SJCRH30 (cell line): ENCODE measurements around the gene EEF1G. TPM values are rescaled to one million over a fixed set of nuclear protein-coding genes. Genes with fewer than 3 reads are reported as not detected.
"Not testable (repeated sequence)": the region's sequence is repeated elsewhere in the genome, so short reads cannot be mapped to it uniquely, and the experiment has no call there.

Source experiments
- DNase-seq, 2 experiments: peaks; one replicate each; pipeline ENCODE4 v3.0.0-alpha.2; 2015 to 2020
- H3K27ac ChIP-seq: fragments of 250-450 bp; sonication (Bioruptor Pico); 2 replicates; pipeline ENCODE4 v1.5.1; 2020; ENCODE audit warnings: mild to moderate bottlenecking, moderate library complexity
- H3K27me3 ChIP-seq: fragments of 250-450 bp; sonication (Bioruptor Pico); 2 replicates; pipeline ENCODE4 v1.5.1; 2020; ENCODE audit warnings: mild to moderate bottlenecking, moderate library complexity
- H3K36me3 ChIP-seq: fragments of 250-450 bp; sonication (Bioruptor Pico); 2 replicates; pipeline ENCODE4 v1.5.1; 2020; ENCODE audit warnings: mild to moderate bottlenecking, moderate library complexity
- H3K4me1 ChIP-seq: fragments of 250-450 bp; sonication (Bioruptor Pico); 2 replicates; pipeline ENCODE4 v1.5.1; 2020; ENCODE audit warnings: mild to moderate bottlenecking, moderate library complexity
- H3K4me3 ChIP-seq: fragments of 250-450 bp; sonication (Bioruptor Pico); 2 replicates; pipeline ENCODE4 v1.5.1; 2020; ENCODE audit warnings: mild to moderate bottlenecking, moderate library complexity
- H3K9me3 ChIP-seq: fragments of 250-450 bp; sonication (Bioruptor Pico); replicated peaks from 2 replicates; pipeline ENCODE4 v1.5.1; 2020; ENCODE audit warnings: mild to moderate bottlenecking, moderate library complexity
- total RNA-seq: library from RNA; depleted of rRNA; stranded (reverse); fragments of >200 nt; shearing (Covaris generic); gene quantifications from 2 replicates; pipeline ENCODE4 v1.2.3, GENCODE V29; 2014

Gene EEF1G
- total RNA-seq, 1 experiment from 2014 or later: 2,270 TPM

- peak overlapping the region; percentile 72 for H3K27ac ChIP-seq
Observed at GRCh38 chr11:62575156-62575555, 1.5 kb upstream of the EEF1G start.

GRCh38 chr11:62574363-62575071, 826 bp upstream of the EEF1G start:
- Histone ChIP-seq H3K27ac (peak overlapping the region; percentile 72), H3K36me3 (peaks cover 37% of the 10 kb centered on the region), H3K4me3 (peak overlapping the region; percentile 71), H3K27me3 (no peaks in the 10 kb centered on the region), H3K9me3 (no peaks in the 10 kb centered on the region), H3K4me1 (peaks cover 3% of the 10 kb centered on the region; the same call in 1 of the 2 replicates)
- DNase-seq: peak; percentile 54 to 67

More at GRCh38 chr11:62575156-62575555, 1.5 kb upstream of the EEF1G start:
- H3K4me3 ChIP-seq: peak overlapping the region; percentile 71
- no peaks in the 10 kb centered on the region for H3K27me3 ChIP-seq
- peaks cover 35% of the 10 kb centered on the region for H3K36me3 ChIP-seq
- H3K4me1 ChIP-seq: peaks cover 3% of the 10 kb centered on the region; the same call in 1 of the 2 replicates
- H3K9me3 ChIP-seq: no peaks in the 10 kb centered on the region
- no peak for DNase-seq

GRCh38 chr11:62573006-62573591, 592 bp downstream of the EEF1G start:
- Histone ChIP-seq H3K27me3 (no peaks in the 10 kb centered on the region), H3K27ac (peak overlapping the region; percentile 67), H3K4me1 (peaks cover 3% of the 10 kb centered on the region; the same call in 1 of the 2 replicates), H3K9me3 (no peaks in the 10 kb centered on the region), H3K36me3 (peaks cover 49% of the 10 kb centered on the region), H3K4me3 (peak overlapping the region; percentile 71)
- DNase-seq: peak; percentile 27 to 43

GRCh38 chr11:62572431-62572830, 1.3 kb downstream of the EEF1G start:
- DNase-seq: no peak
- H3K27ac ChIP-seq: 0 out of 2 replicates have a peak overlapping the region, but pooled peaks have one; percentile 67
- H3K9me3 ChIP-seq: no peaks in the 10 kb centered on the region
- H3K4me1 ChIP-seq: peaks cover 3% of the 10 kb centered on the region; the same call in 1 of the 2 replicates
- H3K4me3 ChIP-seq: peak overlapping the region; percentile 71
- peaks cover 53% of the 10 kb centered on the region for H3K36me3 ChIP-seq
- no peaks in the 10 kb centered on the region for H3K27me3 ChIP-seq

GRCh38 chr11:62571493-62571892, 2.2 kb downstream of the EEF1G start:
- H3K4me1 ChIP-seq, H3K27me3 ChIP-seq, H3K9me3 ChIP-seq, H3K27ac ChIP-seq, H3K4me3 ChIP-seq, DNase-seq: not testable (repeated sequence)
- peaks cover 63% of the 10 kb centered on the region for H3K36me3 ChIP-seq

- not testable (repeated sequence) for DNase-seq, H3K27ac ChIP-seq, H3K4me1 ChIP-seq, H3K4me3 ChIP-seq, H3K27me3 ChIP-seq, H3K9me3 ChIP-seq
- H3K36me3 ChIP-seq: peaks cover 67% of the 10 kb centered on the region
Observed at GRCh38 chr11:62570903-62571302, 2.8 kb downstream of the EEF1G start.

GRCh38 chr11:62569611-62570010, 4.1 kb downstream of the EEF1G start:
- Histone ChIP-seq H3K27ac (no peak overlapping the region), H3K27me3 (no peaks in the 10 kb centered on the region), H3K4me1 (no peaks in the 10 kb centered on the region), H3K9me3 (no peaks in the 10 kb centered on the region), H3K36me3 (peaks cover 74% of the 10 kb centered on the region), H3K4me3 (no peak overlapping the region)
- no peak for DNase-seq

GRCh38 chr11:62567018-62567633, 6.6 kb downstream of the EEF1G start:
- Histone ChIP-seq H3K9me3 (no peaks in the 10 kb centered on the region), H3K36me3 (peaks cover 92% of the 10 kb centered on the region), H3K27ac (no peak overlapping the region), H3K4me3 (no peak overlapping the region), H3K27me3 (no peaks in the 10 kb centered on the region), H3K4me1 (0 out of 2 replicates have a peak, but pooled peaks cover 2% of the 10 kb centered on the region)
- no peak for DNase-seq

DNA sequence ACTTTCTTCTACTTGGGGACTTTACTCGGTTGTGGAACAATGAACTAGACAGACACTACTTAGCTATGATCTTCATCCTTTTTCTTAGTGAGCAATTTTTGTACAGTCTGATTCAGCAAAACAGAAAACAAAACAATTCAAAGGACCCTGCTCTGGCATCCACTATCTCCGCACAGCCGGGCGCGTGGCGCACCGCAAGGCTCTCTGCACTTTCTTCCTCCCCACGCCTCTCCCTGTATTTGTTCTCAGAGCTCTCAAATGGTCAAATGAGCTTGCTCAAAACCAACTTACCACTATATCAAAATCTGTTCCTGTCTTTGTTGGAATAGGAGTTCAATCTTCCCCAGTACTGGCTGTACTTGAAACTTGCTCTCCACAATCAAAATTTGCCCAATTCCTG, 7.4 kb downstream of the EEF1G start:
- H3K9me3 ChIP-seq: no peaks in the 10 kb centered on the region
- peaks cover 2% of the 10 kb centered on the region; the same call in 1 of the 2 replicates for H3K4me1 ChIP-seq
- H3K27me3 ChIP-seq: no peaks in the 10 kb centered on the region
- no peak for DNase-seq
- no peak overlapping the region for H3K27ac ChIP-seq
- H3K36me3 ChIP-seq: peaks cover 89% of the 10 kb centered on the region
- H3K4me3 ChIP-seq: no peak overlapping the region

GRCh38 chr11:62565100-62565802, 8.4 kb downstream of the EEF1G start:
- H3K27ac ChIP-seq: no peak overlapping the region
- peaks cover 89% of the 10 kb centered on the region for H3K36me3 ChIP-seq
- H3K9me3 ChIP-seq: no peaks in the 10 kb centered on the region
- H3K27me3 ChIP-seq: no peaks in the 10 kb centered on the region
- peaks cover 10% of the 10 kb centered on the region for H3K4me1 ChIP-seq
- no peak overlapping the region for H3K4me3 ChIP-seq
- DNase-seq: no peak

DNA sequence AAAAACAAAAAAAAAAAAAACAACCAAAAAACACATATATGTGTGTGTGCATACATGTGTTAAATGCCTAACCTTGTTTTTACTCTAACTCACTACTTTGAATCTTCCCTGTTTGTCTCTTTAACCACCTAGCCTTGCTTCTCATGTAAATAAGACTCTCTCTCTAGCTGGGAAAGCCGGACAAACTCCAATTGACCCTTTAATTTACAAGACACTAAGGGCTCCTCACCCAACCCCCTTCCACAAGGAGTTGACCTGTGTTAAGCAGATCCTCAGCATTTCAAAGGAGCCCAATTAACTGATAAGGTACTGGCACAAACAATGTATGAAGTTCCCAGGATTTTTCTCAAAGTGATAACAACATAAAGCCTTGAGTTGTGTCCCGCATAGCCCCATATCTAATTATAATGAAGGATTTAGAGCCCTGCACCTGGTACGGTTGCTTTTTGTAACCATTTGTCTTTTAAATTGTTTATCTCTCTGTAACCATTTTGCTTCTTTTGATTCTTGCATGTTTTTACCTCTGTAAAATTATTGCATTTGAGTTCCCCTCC, 11.9 kb downstream of the EEF1G start:
- H3K4me3 ChIP-seq, H3K27ac ChIP-seq, DNase-seq, H3K27me3 ChIP-seq, H3K9me3 ChIP-seq: not testable (repeated sequence)
- H3K4me1 ChIP-seq: peaks cover 25% of the 10 kb centered on the region
- peaks cover 80% of the 10 kb centered on the region for H3K36me3 ChIP-seq

- Histone ChIP-seq H3K4me1 (peaks cover 36% of the 10 kb centered on the region), H3K9me3 (no peaks in the 10 kb centered on the region), H3K27ac (no peak overlapping the region), H3K4me3 (no peak overlapping the region), H3K36me3 (peaks cover 69% of the 10 kb centered on the region), H3K27me3 (no peaks in the 10 kb centered on the region)
- DNase-seq: peak; percentile 82 to 83
Observed at GRCh38 chr11:62560566-62561103, 13.1 kb downstream of the EEF1G start.

GRCh38 chr11:62559626-62560025, 14.1 kb downstream of the EEF1G start:
- not testable (repeated sequence) for H3K9me3 ChIP-seq, H3K27ac ChIP-seq, H3K27me3 ChIP-seq, H3K4me3 ChIP-seq, DNase-seq
- H3K36me3 ChIP-seq: peaks cover 61% of the 10 kb centered on the region
- H3K4me1 ChIP-seq: peaks cover 46% of the 10 kb centered on the region

GRCh38 chr11:62559204-62559603, 14.5 kb downstream of the EEF1G start:
- Histone ChIP-seq H3K9me3 (no peaks in the 10 kb centered on the region), H3K27me3 (no peaks in the 10 kb centered on the region), H3K27ac (no peak overlapping the region), H3K4me1 (peaks cover 50% of the 10 kb centered on the region), H3K4me3 (no peak overlapping the region), H3K36me3 (peaks cover 59% of the 10 kb centered on the region)
- DNase-seq: no peak
